Right cardiac atrium (tissue), 5 donors: ENCODE results near the gene NBEA. TPM values are rescaled to one million over a fixed set of nuclear protein-coding genes. Genes with fewer than 3 reads are reported as not detected.
"Not testable (repeated sequence)": the region's sequence is repeated elsewhere in the genome, so short reads cannot be mapped to it uniquely, and the experiment has no call there.

Source experiments
- ATAC-seq, 2 donors: fragments of 200-7000 bp; cut with Tn5 transposase; one replicate each; pipeline versions ENCODE4 v1.8.0 to v1.9.1; 2020; ENCODE audit warnings: moderate library complexity in 2 of 2, mild to moderate bottlenecking in 1 of 2
- DNase-seq, 3 donors: peaks; one replicate each; pipeline ENCODE4 v3.0.0-alpha.2; 2020
- H3K27ac ChIP-seq: one replicate; pipeline ENCODE4 v1.5.1; 2013; ENCODE audit warnings: mild to moderate bottlenecking, low read length, control low read depth, moderate library complexity
- H3K27me3 ChIP-seq: one replicate; pipeline ENCODE4 v1.6.1; 2013; ENCODE audit not compliant: control insufficient read depth, insufficient read depth
- H3K4me1 ChIP-seq: one replicate; pipeline ENCODE4 v1.6.1; 2013; ENCODE audit warnings: low read length; ENCODE audit not compliant: control insufficient read depth, insufficient read depth
- H3K4me3 ChIP-seq: one replicate; pipeline ENCODE4 v1.5.1; 2013; ENCODE audit warnings: low read length, control low read depth
- H3K9me3 ChIP-seq: one replicate; pipeline ENCODE4 v1.6.1; 2013; ENCODE audit warnings: low read length; ENCODE audit not compliant: control insufficient read depth
- WGBS: extraction: QIAGEN DNeasy Blood & Tissue Kit; methylation state at CpG from one replicate; pipeline ENCODE4 v1.1.7; 2013; 5-methylcytosine and 5-hydroxymethylcytosine counted together
- intact Hi-C, 4 donors: fragments of 100-400 bp; cut with DNase I; formaldehyde crosslinking; loops; one replicate each; pipeline versions ENCODE4 v1.11.0 to v1.14.0; 2022 to 2023
- polyA plus RNA-seq: library from polyadenylated mRNA; stranded (reverse); fragments of 200-250 nt; gene quantifications from one replicate; pipeline ENCODE4 v1.2.3, GENCODE V29; 2013
- total RNA-seq, 4 donors: library from RNA; stranded (reverse); fragmentation: NEBNext Ultra II Directional; extraction: Animal tissue kit (Norgen Biotek cat#: 25700); gene quantifications; one replicate each; pipeline ENCODE4 v1.2.1, GENCODE V29; 2021
- donor health status: healthy with polysubstance abuse.
- donor health status: DM: no; HTN: yes; CAD: no.
- donor health status: DM: no; HTN: no; CAD: no.
- donor health status: DM: no; HTN: yes; CAD: no; lungs with severe emphysema.
- donor health status: DM: yes; HTN: yes; CAD: no.

NBEA gene
- total and polyA plus RNA-seq, 5 donors = 8.1 to 20.7 (median 20.0) TPM

GRCh38 chr13:35092251-35092650 lies 150.2 kb downstream of the NBEA start:
- DNase-seq = no peak
- H3K4me1 ChIP-seq = no peaks in the 10 kb centered on the region
- H3K27ac ChIP-seq = no peak overlapping the region
- intact Hi-C loops = no loop called here
- no peaks in the 10 kb centered on the region for H3K27me3 ChIP-seq
- WGBS = 90% methylated on average over 4 of the region's 4 CpGs
- no peak for ATAC-seq
- H3K4me3 ChIP-seq = no peak overlapping the region
- no peaks in the 10 kb centered on the region for H3K9me3 ChIP-seq

- Histone ChIP-seq H3K4me1 (no peaks in the 10 kb centered on the region), H3K4me3 (no peak overlapping the region), H3K27me3 (no peaks in the 10 kb centered on the region), H3K27ac (no peak overlapping the region), H3K9me3 (no peaks in the 10 kb centered on the region)
- intact Hi-C loops = no loop called here
- 95% methylated on average over 2 of the region's 2 CpGs for WGBS
- DNase-seq (no peak), ATAC-seq (no peak)
Observed at GRCh38 chr13:35092751-35093150, 150.7 kb downstream of the NBEA start.

GRCh38 chr13:35093356-35093755 lies 151.3 kb downstream of the NBEA start:
- no peaks in the 10 kb centered on the region for H3K9me3 ChIP-seq
- ATAC-seq (no peak), DNase-seq (no peak)
- H3K4me3 ChIP-seq = no peak overlapping the region
- intact Hi-C loops = no loop called here
- H3K27me3 ChIP-seq = no peaks in the 10 kb centered on the region
- no peak overlapping the region for H3K27ac ChIP-seq
- no peaks in the 10 kb centered on the region for H3K4me1 ChIP-seq
- WGBS = 96% methylated on average over 1 of the region's 1 CpG

- H3K4me1 ChIP-seq, H3K27ac ChIP-seq, ATAC-seq, H3K9me3 ChIP-seq, DNase-seq, H3K27me3 ChIP-seq, intact Hi-C loops, H3K4me3 ChIP-seq: not testable (repeated sequence)
Observed at GRCh38 chr13:35106771-35107170, 164.7 kb downstream of the NBEA start.

- intact Hi-C loops = no loop called here
- 89% methylated on average over 1 of the region's 1 CpG for WGBS
Observed at GRCh38 chr13:35107535-35107934, 165.5 kb downstream of the NBEA start.

GRCh38 chr13:35113612-35114011 lies 171.5 kb downstream of the NBEA start:
- H3K27me3 ChIP-seq, intact Hi-C loops, H3K4me1 ChIP-seq, H3K4me3 ChIP-seq, H3K27ac ChIP-seq, H3K9me3 ChIP-seq, DNase-seq, ATAC-seq: not testable (repeated sequence)
- WGBS = 95% methylated on average over 3 of the region's 3 CpGs

More at GRCh38 chr13:35107535-35107934, 165.5 kb downstream of the NBEA start:
- Histone ChIP-seq H3K27me3 (no peaks in the 10 kb centered on the region), H3K4me1 (no peaks in the 10 kb centered on the region), H3K9me3 (no peaks in the 10 kb centered on the region), H3K4me3 (no peak overlapping the region), H3K27ac (no peak overlapping the region)
- ATAC-seq = no peak
- DNase-seq = no peak

GRCh38 chr13:35127466-35127865 lies 185.4 kb downstream of the NBEA start:
- intact Hi-C loops = no loop called here
- no peak overlapping the region for H3K4me3 ChIP-seq
- ATAC-seq (no peak), DNase-seq (no peak)
- H3K4me1 ChIP-seq = no peaks in the 10 kb centered on the region
- no peaks in the 10 kb centered on the region for H3K9me3 ChIP-seq
- H3K27me3 ChIP-seq = no peaks in the 10 kb centered on the region
- WGBS = 98% methylated on average over 2 of the region's 2 CpGs
- H3K27ac ChIP-seq = no peak overlapping the region

GRCh38 chr13:35129500-35129899 lies 187.4 kb downstream of the NBEA start:
- Histone ChIP-seq H3K9me3 (no peaks in the 10 kb centered on the region), H3K27ac (no peak overlapping the region), H3K4me3 (no peak overlapping the region), H3K4me1 (no peaks in the 10 kb centered on the region), H3K27me3 (no peaks in the 10 kb centered on the region)
- ATAC-seq = no peak
- intact Hi-C loops = no loop called here
- DNase-seq = no peak

- DNase-seq = no peak
- H3K4me1 ChIP-seq = no peaks in the 10 kb centered on the region
- intact Hi-C loops = no loop called here
- H3K27me3 ChIP-seq = no peaks in the 10 kb centered on the region
- H3K9me3 ChIP-seq = no peaks in the 10 kb centered on the region
- H3K27ac ChIP-seq = no peak overlapping the region
- no peak overlapping the region for H3K4me3 ChIP-seq
- no peak for ATAC-seq
Observed at GRCh38 chr13:35131471-35131870, 189.4 kb downstream of the NBEA start.

- Histone ChIP-seq H3K9me3 (no peaks in the 10 kb centered on the region), H3K27ac (no peak overlapping the region), H3K4me3 (no peak overlapping the region), H3K4me1 (no peaks in the 10 kb centered on the region), H3K27me3 (no peaks in the 10 kb centered on the region)
- intact Hi-C loops = no loop called here
- DNase-seq (no peak), ATAC-seq (no peak)
- 55% methylated on average over 2 of the region's 2 CpGs for WGBS
Observed at GRCh38 chr13:35136585-35136984, 194.5 kb downstream of the NBEA start.

- Histone ChIP-seq H3K4me1 (no peaks in the 10 kb centered on the region), H3K9me3 (no peaks in the 10 kb centered on the region), H3K27ac (no peak overlapping the region), H3K4me3 (no peak overlapping the region), H3K27me3 (no peaks in the 10 kb centered on the region)
- WGBS = 59% methylated on average over 4 of the region's 4 CpGs
- ATAC-seq = peak in 1 of 2 donors; percentile 43
- no peak for DNase-seq
- intact Hi-C loops = no loop called here
Observed at GRCh38 chr13:35139591-35139990, 197.5 kb downstream of the NBEA start.

GRCh38 chr13:35140321-35140720 lies 198.3 kb downstream of the NBEA start:
- Histone ChIP-seq H3K27me3 (no peaks in the 10 kb centered on the region), H3K27ac (no peak overlapping the region), H3K4me1 (no peaks in the 10 kb centered on the region), H3K4me3 (no peak overlapping the region), H3K9me3 (no peaks in the 10 kb centered on the region)
- intact Hi-C loops = no loop called here
- WGBS = 95% methylated on average over 1 of the region's 1 CpG
- DNase-seq (no peak), ATAC-seq (no peak)
